PC-3 (cell line): Measurements from ENCODE around the gene NNT. TPM values are rescaled to one million over a fixed set of nuclear protein-coding genes. Genes with fewer than 3 reads are reported as not detected.
"Not testable (repeated sequence)": the region's sequence is repeated elsewhere in the genome, so short reads cannot be mapped to it uniquely, and the experiment has no call there.

Source experiments
- ATAC-seq: fragments of 200-7000 bp; cut with Tn5 transposase; 2 replicates; pipeline ENCODE4 v1.9.1; 2020; ENCODE audit warnings: mild to moderate bottlenecking, moderate library complexity
- BruUV-seq: library from RNA; stranded (reverse); fragments of 400-500 nt; replicated peaks from 2 replicates; lab custom pipeline; 2021; lab: Mats Ljungman, UMichigan
- CTCF ChIA-PET: fragments of 300-600 bp; sonication (Branson Sonifier 250); formaldehyde crosslinking; loops from one replicate; lab custom pipeline; 2022; ENCODE audit warnings: antibody characterized with exemption; lab: Charles Lee
- POLR2A ChIA-PET: fragments of 300-600 bp; sonication (Branson Sonifier 250); formaldehyde crosslinking; loops from one replicate; lab custom pipeline; 2022; ENCODE audit warnings: antibody characterized with exemption; ENCODE audit not compliant: unreplicated experiment; lab: Charles Lee
- DNase-seq: peaks from one replicate; pipeline ENCODE4 v3.0.0-alpha.2; 2015
- H2AFZ ChIP-seq: fragments of 300-600 bp; sonication (generic); 2 replicates; pipeline ENCODE4 v1.6.0; 2016; ENCODE audit warnings: antibody characterized with exemption, low read length
- H3F3A ChIP-seq: fragments of 300-600 bp; sonication (generic); one replicate; pipeline ENCODE4 v1.6.0; 2017; ENCODE audit warnings: antibody characterized with exemption, low read length, control low read depth, mild to moderate bottlenecking; ENCODE audit not compliant: unreplicated experiment
- H3K27ac ChIP-seq: fragments of 300-600 bp; sonication (generic); 2 replicates; pipeline ENCODE4 v1.5.1; 2016; ENCODE audit warnings: mild to moderate bottlenecking, low read length
- H3K27me3 ChIP-seq: fragments of 300-600 bp; sonication (generic); 2 replicates; pipeline ENCODE4 v1.6.1; 2016; ENCODE audit warnings: low read length, mixed read lengths
- H3K36me3 ChIP-seq: fragments of 300-600 bp; sonication (generic); 2 replicates; pipeline ENCODE4 v1.6.1; 2016; ENCODE audit warnings: low read depth, mixed run types, low read length, mixed read lengths
- H3K4me1 ChIP-seq: fragments of 300-600 bp; sonication (generic); 2 replicates; pipeline ENCODE4 v1.5.1; 2016; ENCODE audit warnings: low read length; ENCODE audit not compliant: insufficient read depth
- H3K4me2 ChIP-seq: fragments of 300-600 bp; sonication (generic); 2 replicates; pipeline ENCODE4 v1.6.0; 2016; ENCODE audit warnings: low read length
- H3K4me3 ChIP-seq: fragments of 300-600 bp; sonication (generic); 2 replicates; pipeline ENCODE4 v1.5.1; 2016; ENCODE audit warnings: mild to moderate bottlenecking, low read length, mixed read lengths
- H3K79me2 ChIP-seq: fragments of 300-600 bp; sonication (generic); 2 replicates; pipeline ENCODE4 v1.6.1; 2017; ENCODE audit warnings: low read length, mixed read lengths
- H3K9ac ChIP-seq: fragments of 300-600 bp; sonication (generic); 2 replicates; pipeline ENCODE4 v1.6.0; 2016; ENCODE audit warnings: mild to moderate bottlenecking, low read length
- H3K9me2 ChIP-seq: fragments of 300-600 bp; sonication (generic); replicated peaks from 2 replicates; pipeline ENCODE4 v1.6.1; 2016; ENCODE audit warnings: mixed run types, low read length, mixed read lengths
- H3K9me3 ChIP-seq: fragments of 300-600 bp; sonication (generic); 2 replicates; pipeline ENCODE4 v1.6.1; 2016; ENCODE audit warnings: low read length, mixed read lengths
- H4K20me1 ChIP-seq: fragments of 300-600 bp; sonication (generic); 2 replicates; pipeline ENCODE4 v1.6.1; 2016; ENCODE audit warnings: low read length, mixed read lengths
- EZH2 ChIP-seq: fragments of 300-600 bp; sonication (generic); IDR thresholded peaks from one replicate; pipeline ENCODE4 v1.6.1; 2017; ENCODE audit warnings: antibody characterized with exemption, mild to moderate bottlenecking, low read length; ENCODE audit not compliant: unreplicated experiment
- EZH2phosphoT487 ChIP-seq: fragments of 300-600 bp; sonication (generic); IDR thresholded peaks from 2 replicates; pipeline ENCODE4 v1.6.1; 2018; ENCODE audit warnings: mild to moderate bottlenecking, antibody characterized with exemption, low read length, borderline replicate concordance
- intact Hi-C: fragments of 100-400 bp; cut with micrococcal nuclease; formaldehyde crosslinking; loops from 2 replicates; pipeline ENCODE4 v1.9.0; 2023
- total RNA-seq: library from RNA; depleted of rRNA; stranded (reverse); fragments of >200 nt; gene quantifications from 2 replicates; pipeline ENCODE4 v1.2.3, GENCODE V29; 2014
- TF ChIP-seq, protein P1 (sequence below): fragments of 300-600 bp; sonication (generic); conservative IDR thresholded peaks from 2 replicates; pipeline ENCODE4 v1.5.1; 2017; ENCODE audit warnings: antibody characterized with exemption, low read depth, mild to moderate bottlenecking, low read length

Gene NNT
- total RNA-seq, 1 experiment from 2014 or later = 15.6 TPM

- Histone ChIP-seq H3K27me3 (no peaks in the 10 kb centered on the region), H3K9me3 (no peaks in the 10 kb centered on the region), H3K4me3 (peak overlapping the region; percentile 82), H3K79me2 (peaks cover 68% of the 10 kb centered on the region), H3K9me2 (no peaks in the 10 kb centered on the region), H3K27ac (no peak overlapping the region), H3K9ac (no peak overlapping the region), H4K20me1 (peaks cover 28% of the 10 kb centered on the region), H3K36me3 (peaks cover 46% of the 10 kb centered on the region), H3K4me1 (peaks cover 25% of the 10 kb centered on the region), H3F3A (no peaks in the 10 kb centered on the region), H3K4me2 (peak overlapping the region; percentile 86), H2AFZ (no peak overlapping the region)
- intact Hi-C loops = no loop called here
- ATAC-seq (no peak), DNase-seq (no peak)
- BruUV-seq = no TSS peak
- ChIA-PET POLR2A (no interaction called here), CTCF (no interaction called here)
- no peak for TF ChIP-seq EZH2phosphoT487
Measured at GRCh38 chr5:43554497-43554896, 48.5 kb upstream of the NNT start.

GRCh38 chr5:43555895-43556606 is 46.9 kb upstream of the NNT start:
- Histone ChIP-seq H3K4me1 (peaks cover 25% of the 10 kb centered on the region), H3K27ac (peak overlapping the region; percentile 65), H4K20me1 (peaks cover 28% of the 10 kb centered on the region), H3K9ac (peak overlapping the region; percentile 94), H3K36me3 (peaks cover 35% of the 10 kb centered on the region), H3K27me3 (no peaks in the 10 kb centered on the region), H3K4me3 (peak overlapping the region; percentile 82), H2AFZ (peak overlapping the region; percentile 81), H3K9me2 (no peaks in the 10 kb centered on the region), H3F3A (no peaks in the 10 kb centered on the region), H3K4me2 (peak overlapping the region; percentile 86), H3K79me2 (peaks cover 54% of the 10 kb centered on the region), H3K9me3 (no peaks in the 10 kb centered on the region)
- DNase-seq (peak; percentile 56), ATAC-seq (peak; percentile 49)
- CTCF ChIA-PET = no interaction called here
- BruUV-seq = TSS peak; percentile 26
- no peak for TF ChIP-seq EZH2phosphoT487
- no peak for TF ChIP-seq EZH2
- TF ChIP-seq, protein P1, sequence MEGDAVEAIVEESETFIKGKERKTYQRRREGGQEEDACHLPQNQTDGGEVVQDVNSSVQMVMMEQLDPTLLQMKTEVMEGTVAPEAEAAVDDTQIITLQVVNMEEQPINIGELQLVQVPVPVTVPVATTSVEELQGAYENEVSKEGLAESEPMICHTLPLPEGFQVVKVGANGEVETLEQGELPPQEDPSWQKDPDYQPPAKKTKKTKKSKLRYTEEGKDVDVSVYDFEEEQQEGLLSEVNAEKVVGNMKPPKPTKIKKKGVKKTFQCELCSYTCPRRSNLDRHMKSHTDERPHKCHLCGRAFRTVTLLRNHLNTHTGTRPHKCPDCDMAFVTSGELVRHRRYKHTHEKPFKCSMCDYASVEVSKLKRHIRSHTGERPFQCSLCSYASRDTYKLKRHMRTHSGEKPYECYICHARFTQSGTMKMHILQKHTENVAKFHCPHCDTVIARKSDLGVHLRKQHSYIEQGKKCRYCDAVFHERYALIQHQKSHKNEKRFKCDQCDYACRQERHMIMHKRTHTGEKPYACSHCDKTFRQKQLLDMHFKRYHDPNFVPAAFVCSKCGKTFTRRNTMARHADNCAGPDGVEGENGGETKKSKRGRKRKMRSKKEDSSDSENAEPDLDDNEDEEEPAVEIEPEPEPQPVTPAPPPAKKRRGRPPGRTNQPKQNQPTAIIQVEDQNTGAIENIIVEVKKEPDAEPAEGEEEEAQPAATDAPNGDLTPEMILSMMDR = no peak
- POLR2A ChIA-PET = interaction anchor here (0.6 to 0.7 kb wide), 6 partner anchors 38 to 435 kb away, joined by 3 to 6 read pairs (median 4); no protein-coding TSS in a partner anchor
- intact Hi-C loops = loop anchor here (1.0 to 2.0 kb wide), 2 partner anchors 41 to 47 kb away; partner anchors contain the start of genes C5orf34 and NNT

DNA sequence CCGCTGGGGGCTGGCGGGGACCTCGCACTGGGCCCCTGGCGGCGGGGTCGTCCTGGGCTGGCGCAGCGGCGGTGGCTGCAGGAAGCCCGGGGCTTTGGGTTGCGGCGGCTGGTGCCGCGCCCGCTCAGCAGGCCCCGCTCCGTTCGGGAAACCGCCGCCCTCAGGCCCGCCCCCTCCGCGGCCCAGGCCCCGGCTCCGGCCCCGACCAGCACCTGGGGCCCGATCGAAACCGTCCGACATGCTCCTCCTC is 46.4 kb upstream of the NNT start:
- H3K27me3 ChIP-seq, POLR2A ChIA-PET, H3F3A ChIP-seq, BruUV-seq, H3K9me3 ChIP-seq, H3K9me2 ChIP-seq, DNase-seq, CTCF ChIA-PET: not testable (repeated sequence)
- H3K4me3 ChIP-seq = peak overlapping the region; percentile 82
- H3K79me2 ChIP-seq = peaks cover 49% of the 10 kb centered on the region
- H3K9ac ChIP-seq = peak overlapping the region; percentile 94
- intact Hi-C loops = loop anchor here (1.0 to 2.0 kb wide), 2 partner anchors 41 to 46 kb away; partner anchors contain the start of genes C5orf34 and NNT
- peaks cover 28% of the 10 kb centered on the region for H4K20me1 ChIP-seq
- peak overlapping the region; percentile 81 for H2AFZ ChIP-seq
- peak overlapping the region; percentile 65 for H3K27ac ChIP-seq
- H3K4me2 ChIP-seq = peak overlapping the region; percentile 86
- ATAC-seq = peak; percentile 82
- peaks cover 25% of the 10 kb centered on the region for H3K4me1 ChIP-seq
- peaks cover 30% of the 10 kb centered on the region for H3K36me3 ChIP-seq
